GM23338 (cell line): Measurements from ENCODE around the gene SPAG7. TPM values are rescaled to one million over a fixed set of nuclear protein-coding genes. Genes with fewer than 3 reads are reported as not detected.
A peak's percentile ranks its signal among the peaks of the same experiment; 100 is the strongest.

Experiments
- ATAC-seq: fragments of 200-7000 bp; cut with Tn5 transposase; 3 replicates; pipeline ENCODE4 v1.9.1; 2020
- DNase-seq: peaks from one replicate; pipeline ENCODE4 v3.0.0-alpha.2; 2015; ENCODE audit warnings: low spot score
- H2AFZ ChIP-seq: fragments of 200-600 bp; sonication (generic); 2 replicates; pipeline ENCODE4 v1.8.0; 2016; ENCODE audit warnings: antibody characterized with exemption, mild to moderate bottlenecking, moderate library complexity
- H3F3A ChIP-seq: fragments of 200-600 bp; sonication (generic); replicated peaks from 2 replicates; pipeline ENCODE4 v1.8.0; 2017; ENCODE audit warnings: antibody characterized with exemption, mixed run types, low read depth
- H3K27ac ChIP-seq: fragments of 200-600 bp; sonication (generic); 2 replicates; pipeline ENCODE4 v1.6.1; 2016; ENCODE audit warnings: low read depth
- H3K27me3 ChIP-seq: fragments of 200-600 bp; sonication (generic); 2 replicates; pipeline ENCODE4 v1.8.0; 2016; ENCODE audit warnings: mild to moderate bottlenecking, mixed run types, moderate library complexity; ENCODE audit not compliant: insufficient read depth
- H3K36me3 ChIP-seq: fragments of 200-600 bp; sonication (generic); 2 replicates; pipeline ENCODE4 v1.8.0; 2016; ENCODE audit warnings: mild to moderate bottlenecking; ENCODE audit not compliant: insufficient read depth
- H3K4me1 ChIP-seq: fragments of 200-600 bp; sonication (generic); 2 replicates; pipeline ENCODE4 v1.8.0; 2016; ENCODE audit warnings: mild to moderate bottlenecking, moderate library complexity; ENCODE audit not compliant: insufficient read depth
- H3K4me2 ChIP-seq: fragments of 200-600 bp; sonication (generic); 2 replicates; pipeline ENCODE4 v1.7.1; 2017; ENCODE audit warnings: mixed run types
- H3K4me3 ChIP-seq: fragments of 200-600 bp; sonication (generic); 2 replicates; pipeline ENCODE4 v1.6.1; 2016; ENCODE audit warnings: mixed run types
- H3K79me2 ChIP-seq: fragments of 200-600 bp; sonication (generic); replicated peaks from 2 replicates; pipeline ENCODE4 v1.8.0; 2017; ENCODE audit warnings: mild to moderate bottlenecking; ENCODE audit not compliant: insufficient read depth
- H3K9me2 ChIP-seq: fragments of 200-600 bp; sonication (generic); 2 replicates; pipeline ENCODE4 v1.8.0; 2017; ENCODE audit not compliant: insufficient read depth
- H4K20me1 ChIP-seq: fragments of 200-600 bp; sonication (generic); replicated peaks from 2 replicates; pipeline ENCODE4 v1.8.0; 2017; ENCODE audit warnings: mild to moderate bottlenecking; ENCODE audit not compliant: insufficient read depth
- H3K27ac Mint-ChIP-seq: 2 replicates; pipeline ENCODE4 v1.8.0; 2020; ENCODE audit warnings: inconsistent platforms, mild to moderate bottlenecking, moderate library complexity, mixed read lengths
- H3K27me3 Mint-ChIP-seq: 3 replicates; pipeline ENCODE4 v1.8.0; 2022; ENCODE audit warnings: low read depth, mild to moderate bottlenecking, moderate library complexity, mixed read lengths, inconsistent platforms; ENCODE audit not compliant: insufficient read depth, poor library complexity
- H3K36me3 Mint-ChIP-seq: 3 replicates; pipeline ENCODE4 v1.8.0; 2021; ENCODE audit warnings: low read depth, mild to moderate bottlenecking, inconsistent platforms, moderate library complexity, mixed read lengths
- H3K4me1 Mint-ChIP-seq: 3 replicates; pipeline ENCODE4 v1.8.0; 2020; ENCODE audit warnings: mild to moderate bottlenecking, inconsistent platforms, mixed read lengths
- H3K4me3 Mint-ChIP-seq: 3 replicates; pipeline ENCODE4 v1.8.0; 2021; ENCODE audit warnings: moderate library complexity, mild to moderate bottlenecking, inconsistent platforms, mixed read lengths
- H3K9me3 Mint-ChIP-seq: 3 replicates; pipeline ENCODE4 v1.8.0; 2020; ENCODE audit warnings: moderate library complexity, mild to moderate bottlenecking, inconsistent platforms, mixed read lengths
- CREB1 ChIP-seq: fragments of 250-450 bp; sonication (Bioruptor Pico); IDR thresholded peaks from 2 replicates; pipeline ENCODE4 v1.5.0; 2020; ENCODE audit warnings: low read depth, mild to moderate bottlenecking, moderate library complexity
- ETS1 ChIP-seq: IDR thresholded peaks from 2 replicates; pipeline ENCODE4 v1.6.1; 2016; ENCODE audit warnings: antibody characterized with exemption
- EZH2 ChIP-seq: fragments of 200-600 bp; sonication (generic); IDR thresholded peaks from one replicate; pipeline ENCODE4 v1.8.0; 2017; ENCODE audit warnings: antibody characterized with exemption, mild to moderate bottlenecking, low read depth; ENCODE audit not compliant: unreplicated experiment
- EZH2phosphoT487 ChIP-seq: fragments of 200-600 bp; sonication (generic); IDR thresholded peaks from one replicate; pipeline ENCODE4 v1.8.1; 2018; ENCODE audit warnings: antibody characterized with exemption; ENCODE audit not compliant: unreplicated experiment
- JUNB ChIP-seq: IDR thresholded peaks from one replicate; pipeline ENCODE4 v1.6.1; 2016; ENCODE audit warnings: antibody characterized with exemption; ENCODE audit not compliant: unreplicated experiment
- NANOG ChIP-seq: IDR thresholded peaks from 2 replicates; pipeline ENCODE4 v1.6.1; 2016; ENCODE audit warnings: antibody characterized with exemption, borderline replicate concordance
- POLR2AphosphoS5 ChIP-seq: IDR thresholded peaks from 2 replicates; pipeline ENCODE4 v1.6.1; 2016; ENCODE audit warnings: antibody characterized with exemption, low read depth
- STAT1 ChIP-seq: IDR thresholded peaks from one replicate; pipeline ENCODE4 v1.6.1; 2016; ENCODE audit warnings: antibody characterized with exemption; ENCODE audit not compliant: unreplicated experiment
- ZNF114 ChIP-seq: fragments of 250-450 bp; sonication (Bioruptor Pico); IDR thresholded peaks from 2 replicates; pipeline ENCODE4 v1.5.0; 2020; ENCODE audit warnings: mild to moderate bottlenecking, moderate library complexity
- ZNF331 ChIP-seq: fragments of 250-450 bp; sonication (Bioruptor Pico); IDR thresholded peaks from 2 replicates; pipeline ENCODE4 v1.5.0; 2020; ENCODE audit warnings: low read depth, mild to moderate bottlenecking, moderate library complexity
- ZNF462 ChIP-seq: fragments of 250-450 bp; sonication (Bioruptor Pico); IDR thresholded peaks from 2 replicates; pipeline ENCODE4 v1.5.0; 2020; ENCODE audit warnings: mild to moderate bottlenecking, moderate library complexity
- polyA plus RNA-seq: library from polyadenylated mRNA; unstranded; fragments of >200 nt; fragmentation: Nextera tagmentation; extraction: Ambion mirVana; gene quantifications from 2 replicates; pipeline ENCODE4 v1.2.1, GENCODE V29; 2016
- total RNA-seq: library from RNA; depleted of rRNA; stranded (reverse); fragments of >200 nt; shearing (Covaris generic); gene quantifications from 2 replicates; pipeline ENCODE4 v1.2.3, GENCODE V29; 2014
- TF ChIP-seq, protein P1 (sequence below): IDR thresholded peaks from one replicate; pipeline ENCODE4 v1.6.1; 2018; ENCODE audit warnings: antibody characterized with exemption; ENCODE audit not compliant: unreplicated experiment
- TF ChIP-seq, protein P2 (sequence below), 2 experiments: fragments of 200-600 bp in 1 of 2; sonication (generic) in 1 of 2; conservative IDR thresholded peaks; 2 replicates each; pipeline versions ENCODE4 v1.5.1 to v1.6.1; 2016 to 2017; ENCODE audit warnings: antibody characterized with exemption in 2 of 2, low read depth in 2 of 2, mild to moderate bottlenecking in 2 of 2, moderate library complexity in 1 of 2

SPAG7 gene
- total and polyA plus RNA-seq, 2 experiments from 2014 or later: 77.9 to 226 TPM

DNA sequence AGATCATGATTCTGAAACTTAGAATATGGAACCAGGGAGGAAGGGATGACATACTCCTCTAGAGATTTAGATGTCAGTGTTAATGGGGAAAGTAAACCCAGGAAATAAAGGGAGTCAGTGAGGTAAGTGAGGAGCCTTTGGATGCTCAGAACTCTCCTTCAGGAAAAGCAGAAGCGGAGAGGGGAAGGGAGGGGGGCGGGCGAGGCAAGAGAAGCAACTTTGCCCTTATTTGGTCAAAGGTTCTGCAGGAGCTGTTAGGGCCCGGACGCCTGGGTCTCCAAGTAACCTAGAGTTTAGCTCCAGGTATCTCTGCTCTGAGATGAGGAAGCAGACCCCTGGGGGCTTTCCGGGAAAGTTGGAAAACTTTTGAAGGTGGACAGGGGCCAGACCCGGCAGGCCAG is 20.6 kb downstream of the SPAG7 start:
- H3F3A ChIP-seq: peaks cover 47% of the 10 kb centered on the region
- peaks cover 44% of the 10 kb centered on the region for H3K79me2 ChIP-seq
- H3K4me3 ChIP-seq: peak overlapping the region; percentile 96
- peaks cover 22% of the 10 kb centered on the region for H4K20me1 ChIP-seq
- peak overlapping the region; percentile 92 for H3K4me3 Mint-ChIP-seq
- H3K4me2 ChIP-seq: peak overlapping the region; percentile 96
- no peak for TF ChIP-seq JUNB
- TF ChIP-seq STAT1: no peak
- TF ChIP-seq, protein P1, sequence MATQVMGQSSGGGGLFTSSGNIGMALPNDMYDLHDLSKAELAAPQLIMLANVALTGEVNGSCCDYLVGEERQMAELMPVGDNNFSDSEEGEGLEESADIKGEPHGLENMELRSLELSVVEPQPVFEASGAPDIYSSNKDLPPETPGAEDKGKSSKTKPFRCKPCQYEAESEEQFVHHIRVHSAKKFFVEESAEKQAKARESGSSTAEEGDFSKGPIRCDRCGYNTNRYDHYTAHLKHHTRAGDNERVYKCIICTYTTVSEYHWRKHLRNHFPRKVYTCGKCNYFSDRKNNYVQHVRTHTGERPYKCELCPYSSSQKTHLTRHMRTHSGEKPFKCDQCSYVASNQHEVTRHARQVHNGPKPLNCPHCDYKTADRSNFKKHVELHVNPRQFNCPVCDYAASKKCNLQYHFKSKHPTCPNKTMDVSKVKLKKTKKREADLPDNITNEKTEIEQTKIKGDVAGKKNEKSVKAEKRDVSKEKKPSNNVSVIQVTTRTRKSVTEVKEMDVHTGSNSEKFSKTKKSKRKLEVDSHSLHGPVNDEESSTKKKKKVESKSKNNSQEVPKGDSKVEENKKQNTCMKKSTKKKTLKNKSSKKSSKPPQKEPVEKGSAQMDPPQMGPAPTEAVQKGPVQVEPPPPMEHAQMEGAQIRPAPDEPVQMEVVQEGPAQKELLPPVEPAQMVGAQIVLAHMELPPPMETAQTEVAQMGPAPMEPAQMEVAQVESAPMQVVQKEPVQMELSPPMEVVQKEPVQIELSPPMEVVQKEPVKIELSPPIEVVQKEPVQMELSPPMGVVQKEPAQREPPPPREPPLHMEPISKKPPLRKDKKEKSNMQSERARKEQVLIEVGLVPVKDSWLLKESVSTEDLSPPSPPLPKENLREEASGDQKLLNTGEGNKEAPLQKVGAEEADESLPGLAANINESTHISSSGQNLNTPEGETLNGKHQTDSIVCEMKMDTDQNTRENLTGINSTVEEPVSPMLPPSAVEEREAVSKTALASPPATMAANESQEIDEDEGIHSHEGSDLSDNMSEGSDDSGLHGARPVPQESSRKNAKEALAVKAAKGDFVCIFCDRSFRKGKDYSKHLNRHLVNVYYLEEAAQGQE: no peak
- no peak for TF ChIP-seq NANOG
- TF ChIP-seq CREB1: no peak
- no peak for TF ChIP-seq ZNF462 (CRISPR knock-in tag)
- no peak for TF ChIP-seq ZNF114 (CRISPR knock-in tag)
- TF ChIP-seq POLR2AphosphoS5: no peak
- no peak for TF ChIP-seq ZNF331 (CRISPR knock-in tag)
- TF ChIP-seq, protein P2, sequence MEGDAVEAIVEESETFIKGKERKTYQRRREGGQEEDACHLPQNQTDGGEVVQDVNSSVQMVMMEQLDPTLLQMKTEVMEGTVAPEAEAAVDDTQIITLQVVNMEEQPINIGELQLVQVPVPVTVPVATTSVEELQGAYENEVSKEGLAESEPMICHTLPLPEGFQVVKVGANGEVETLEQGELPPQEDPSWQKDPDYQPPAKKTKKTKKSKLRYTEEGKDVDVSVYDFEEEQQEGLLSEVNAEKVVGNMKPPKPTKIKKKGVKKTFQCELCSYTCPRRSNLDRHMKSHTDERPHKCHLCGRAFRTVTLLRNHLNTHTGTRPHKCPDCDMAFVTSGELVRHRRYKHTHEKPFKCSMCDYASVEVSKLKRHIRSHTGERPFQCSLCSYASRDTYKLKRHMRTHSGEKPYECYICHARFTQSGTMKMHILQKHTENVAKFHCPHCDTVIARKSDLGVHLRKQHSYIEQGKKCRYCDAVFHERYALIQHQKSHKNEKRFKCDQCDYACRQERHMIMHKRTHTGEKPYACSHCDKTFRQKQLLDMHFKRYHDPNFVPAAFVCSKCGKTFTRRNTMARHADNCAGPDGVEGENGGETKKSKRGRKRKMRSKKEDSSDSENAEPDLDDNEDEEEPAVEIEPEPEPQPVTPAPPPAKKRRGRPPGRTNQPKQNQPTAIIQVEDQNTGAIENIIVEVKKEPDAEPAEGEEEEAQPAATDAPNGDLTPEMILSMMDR (conservative IDR thresholded peaks at IDR 0.05; ENCODE audit: low read depth in 2 of 2): no peak
- no peak for TF ChIP-seq EZH2phosphoT487
- TF ChIP-seq EZH2: no peak
- TF ChIP-seq ETS1: no peak
- H3K36me3 ChIP-seq: peaks cover 21% of the 10 kb centered on the region
- no peak overlapping the region for H2AFZ ChIP-seq
- no peaks in the 10 kb centered on the region; the same call in 2 of the 3 replicates for H3K9me3 Mint-ChIP-seq
- peaks cover 56% of the 10 kb centered on the region for H3K36me3 Mint-ChIP-seq
- H3K27me3 Mint-ChIP-seq: peaks cover 37% of the 10 kb centered on the region
- H3K27ac ChIP-seq: peak overlapping the region; percentile 100
- peaks cover 42% of the 10 kb centered on the region for H3K4me1 Mint-ChIP-seq
- no peak for ATAC-seq
- H3K9me2 ChIP-seq: no peaks in the 10 kb centered on the region
- peak overlapping the region; percentile 80 for H3K27ac Mint-ChIP-seq
- H3K4me1 ChIP-seq: peaks cover 41% of the 10 kb centered on the region
- no peaks in the 10 kb centered on the region for H3K27me3 ChIP-seq
- DNase-seq: no peak
